HepG2 (cell line): Measurements from ENCODE around the gene TMEM253. TPM values are rescaled to one million over a fixed set of nuclear protein-coding genes. Genes with fewer than 3 reads are reported as not detected.
A peak's percentile ranks its signal among the peaks of the same experiment; 100 is the strongest.

Experiments
- NR2F1 ChIP-seq, 2 experiments: fragments of 450-650 bp in 1 of 2; formaldehyde crosslinking in 1 of 2; IDR thresholded peaks; 2 replicates each; pipeline versions ENCODE4 v1.5.0 to v1.6.1; 2016 to 2020; ENCODE audit warnings: mild to moderate bottlenecking in 1 of 2, missing compliant biosample characterization in 1 of 2, missing genetic modification reagents in 1 of 2, moderate library complexity in 1 of 2
- RBFOX2 ChIP-seq: fragments of 200-400 bp; formaldehyde crosslinking; IDR thresholded peaks from 2 replicates; pipeline ENCODE4 v1.6.1; 2017; ENCODE audit warnings: low read depth, mild to moderate bottlenecking, low read length
- RXRB ChIP-seq: IDR thresholded peaks from 2 replicates; pipeline ENCODE4 v1.6.1; 2016; ENCODE audit warnings: borderline replicate concordance, missing genetic modification reagents, missing compliant biosample characterization
- SP5 ChIP-seq: IDR thresholded peaks from 2 replicates; pipeline ENCODE4 v1.6.1; 2016; ENCODE audit warnings: low read depth, borderline replicate concordance
- TAF1 ChIP-seq: sonication (generic); formaldehyde crosslinking; IDR thresholded peaks from 2 replicates; pipeline ENCODE4 v1.4.0; 2020; ENCODE audit warnings: missing genetic modification reagents
- YEATS2 ChIP-seq: sonication (generic); formaldehyde crosslinking; IDR thresholded peaks from 2 replicates; pipeline ENCODE4 v1.4.0; 2020; ENCODE audit warnings: missing genetic modification reagents, borderline replicate concordance
- ZBTB14 ChIP-seq: sonication (generic); formaldehyde crosslinking; IDR thresholded peaks from 2 replicates; pipeline ENCODE4 v1.4.0; 2020; ENCODE audit warnings: missing genetic modification reagents
- ZNF496 ChIP-seq: sonication (generic); formaldehyde crosslinking; IDR thresholded peaks from 2 replicates; pipeline ENCODE4 v1.8.1; 2023; ENCODE audit warnings: mild to moderate bottlenecking, moderate library complexity, missing genetic modification reagents; ENCODE audit not compliant: insufficient replicate concordance
- ZNF672 ChIP-seq: sonication (generic); formaldehyde crosslinking; IDR thresholded peaks from 2 replicates; pipeline ENCODE4 v1.8.1; 2022; ENCODE audit warnings: missing genetic modification reagents
- ZNF768 ChIP-seq: sonication (generic); formaldehyde crosslinking; IDR thresholded peaks from 2 replicates; pipeline ENCODE4 v1.4.0; 2020; ENCODE audit warnings: missing genetic modification reagents
- polyA plus RNA-seq, 8 experiments: library from polyadenylated mRNA; depleted of rRNA in 3 of 8; stranded (reverse) in 7 of 8; unstranded in 1 of 8; fragments of >200 nt; fragmentation: Illumina TruSeq in 4 of 8; extraction: Trizol in 4 of 8; gene quantifications; 2 replicates each; pipeline versions ENCODE4 v1.2.1 to v1.2.3, GENCODE V29; 2011 to 2016; ENCODE audit warnings: low read depth in 4 of 8, missing spikeins in 1 of 8, mixed read lengths in 1 of 8; ENCODE audit not compliant: insufficient read depth in 1 of 8
- total RNA-seq, 5 experiments: library from RNA; depleted of rRNA; stranded (reverse); fragments of >200 nt; fragmentation: Illumina TruSeq; extraction: Trizol; gene quantifications; 2 replicates each; pipeline ENCODE4 v1.2.3, GENCODE V29; 2016; ENCODE audit warnings: low read depth in 1 of 5
- TF ChIP-seq, protein P1 (sequence below): IDR thresholded peaks from 2 replicates; pipeline ENCODE4 v1.6.1; 2016; ENCODE audit warnings: low read depth
- TF ChIP-seq, protein P2 (sequence below), 2 experiments: sonication (generic) in 1 of 2; formaldehyde crosslinking in 1 of 2; IDR thresholded peaks; 2 replicates each; pipeline versions ENCODE4 v1.6.1 to v1.9.0; 2014 to 2022; ENCODE audit warnings: antibody characterized with exemption in 1 of 2, borderline replicate concordance in 1 of 2, inconsistent platforms in 1 of 2, low read depth in 1 of 2, missing genetic modification reagents in 1 of 2
- TF ChIP-seq, protein P3 (sequence below): sonication (generic); formaldehyde crosslinking; IDR thresholded peaks from 2 replicates; pipeline ENCODE4 v1.5.1; 2020; ENCODE audit warnings: mild to moderate bottlenecking, missing genetic modification reagents, borderline replicate concordance

The TMEM253 gene
- total and polyA plus RNA-seq, 2 of the 13 experiments (the other 11 are each of a cell fraction or from before 2014, with no cell fraction given): 0.29 to 0.45 TPM

DNA sequence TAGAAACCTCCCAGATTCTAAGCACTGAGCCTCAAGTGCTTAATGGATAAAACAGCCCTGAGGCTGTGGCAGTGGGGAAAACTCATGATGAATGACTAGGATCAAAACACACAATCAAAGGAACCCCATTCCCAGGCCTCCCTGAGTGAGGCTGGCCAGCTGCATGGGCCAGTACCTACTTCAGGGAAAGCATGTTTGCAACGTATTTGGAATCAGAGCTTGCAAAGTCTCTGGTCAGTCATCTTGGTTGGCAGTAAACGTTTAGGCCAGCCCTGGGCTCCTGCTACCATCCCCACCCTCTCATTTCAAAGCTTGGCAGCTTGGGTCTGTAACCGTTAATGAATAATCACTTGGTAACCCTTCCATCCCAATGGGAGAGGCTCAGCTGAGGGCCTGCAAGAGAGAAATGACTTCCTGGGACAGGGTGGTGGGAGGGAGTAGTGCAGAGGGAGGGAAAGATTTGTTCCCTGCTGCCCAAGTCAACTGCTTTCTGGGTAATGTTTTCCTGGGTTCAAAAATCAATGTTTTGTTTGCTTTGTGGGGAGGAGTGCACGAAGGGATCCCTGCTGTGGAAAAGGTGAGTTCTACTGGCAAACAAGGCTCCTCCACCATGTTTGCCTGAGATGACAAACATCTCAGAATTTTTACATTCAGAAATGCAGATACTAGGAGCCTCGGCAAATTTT lies 45.3 kb upstream of the TMEM253 start (continued):
- TF ChIP-seq NR2F1 (CRISPR knock-in tag; IDR thresholded peaks at IDR 0.05) (no peak), RBFOX2 (peak; percentile 63), ZNF672 (CRISPR knock-in tag) (no peak), TAF1 (CRISPR knock-in tag) (peak; percentile 79), YEATS2 (CRISPR knock-in tag) (peak; percentile 83; the same call in 1 of the 2 replicates), ZBTB14 (CRISPR knock-in tag) (peak; percentile 39; the same call in 1 of the 2 replicates), SP5 (CRISPR knock-in tag) (peak; percentile 82; the same call in 1 of the 2 replicates), ZNF768 (CRISPR knock-in tag) (no peak; the same call in 1 of the 2 replicates), RXRB (peak; percentile 86), ZNF496 (CRISPR knock-in tag) (no peak)
- TF ChIP-seq, protein P1, sequence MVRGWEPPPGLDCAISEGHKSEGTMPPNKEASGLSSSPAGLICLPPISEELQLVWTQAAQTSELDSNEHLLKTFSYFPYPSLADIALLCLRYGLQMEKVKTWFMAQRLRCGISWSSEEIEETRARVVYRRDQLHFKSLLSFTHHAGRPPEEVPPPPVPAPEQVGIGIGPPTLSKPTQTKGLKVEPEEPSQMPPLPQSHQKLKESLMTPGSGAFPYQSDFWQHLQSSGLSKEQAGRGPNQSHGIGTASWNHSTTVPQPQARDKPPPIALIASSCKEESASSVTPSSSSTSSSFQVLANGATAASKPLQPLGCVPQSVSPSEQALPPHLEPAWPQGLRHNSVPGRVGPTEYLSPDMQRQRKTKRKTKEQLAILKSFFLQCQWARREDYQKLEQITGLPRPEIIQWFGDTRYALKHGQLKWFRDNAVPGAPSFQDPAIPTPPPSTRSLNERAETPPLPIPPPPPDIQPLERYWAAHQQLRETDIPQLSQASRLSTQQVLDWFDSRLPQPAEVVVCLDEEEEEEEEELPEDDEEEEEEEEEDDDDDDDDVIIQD: peak; percentile 84
- TF ChIP-seq, protein P2, sequence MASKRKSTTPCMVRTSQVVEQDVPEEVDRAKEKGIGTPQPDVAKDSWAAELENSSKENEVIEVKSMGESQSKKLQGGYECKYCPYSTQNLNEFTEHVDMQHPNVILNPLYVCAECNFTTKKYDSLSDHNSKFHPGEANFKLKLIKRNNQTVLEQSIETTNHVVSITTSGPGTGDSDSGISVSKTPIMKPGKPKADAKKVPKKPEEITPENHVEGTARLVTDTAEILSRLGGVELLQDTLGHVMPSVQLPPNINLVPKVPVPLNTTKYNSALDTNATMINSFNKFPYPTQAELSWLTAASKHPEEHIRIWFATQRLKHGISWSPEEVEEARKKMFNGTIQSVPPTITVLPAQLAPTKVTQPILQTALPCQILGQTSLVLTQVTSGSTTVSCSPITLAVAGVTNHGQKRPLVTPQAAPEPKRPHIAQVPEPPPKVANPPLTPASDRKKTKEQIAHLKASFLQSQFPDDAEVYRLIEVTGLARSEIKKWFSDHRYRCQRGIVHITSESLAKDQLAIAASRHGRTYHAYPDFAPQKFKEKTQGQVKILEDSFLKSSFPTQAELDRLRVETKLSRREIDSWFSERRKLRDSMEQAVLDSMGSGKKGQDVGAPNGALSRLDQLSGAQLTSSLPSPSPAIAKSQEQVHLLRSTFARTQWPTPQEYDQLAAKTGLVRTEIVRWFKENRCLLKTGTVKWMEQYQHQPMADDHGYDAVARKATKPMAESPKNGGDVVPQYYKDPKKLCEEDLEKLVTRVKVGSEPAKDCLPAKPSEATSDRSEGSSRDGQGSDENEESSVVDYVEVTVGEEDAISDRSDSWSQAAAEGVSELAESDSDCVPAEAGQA (IDR thresholded peaks at IDR 0.05; ENCODE audit: low read depth): peak; percentile 71; the same call in 1 of the 2 replicates
- TF ChIP-seq, protein P2 (CRISPR knock-in tag; IDR thresholded peaks at IDR 0.05; ENCODE audit: borderline replicate concordance): no peak
- TF ChIP-seq, protein P3, sequence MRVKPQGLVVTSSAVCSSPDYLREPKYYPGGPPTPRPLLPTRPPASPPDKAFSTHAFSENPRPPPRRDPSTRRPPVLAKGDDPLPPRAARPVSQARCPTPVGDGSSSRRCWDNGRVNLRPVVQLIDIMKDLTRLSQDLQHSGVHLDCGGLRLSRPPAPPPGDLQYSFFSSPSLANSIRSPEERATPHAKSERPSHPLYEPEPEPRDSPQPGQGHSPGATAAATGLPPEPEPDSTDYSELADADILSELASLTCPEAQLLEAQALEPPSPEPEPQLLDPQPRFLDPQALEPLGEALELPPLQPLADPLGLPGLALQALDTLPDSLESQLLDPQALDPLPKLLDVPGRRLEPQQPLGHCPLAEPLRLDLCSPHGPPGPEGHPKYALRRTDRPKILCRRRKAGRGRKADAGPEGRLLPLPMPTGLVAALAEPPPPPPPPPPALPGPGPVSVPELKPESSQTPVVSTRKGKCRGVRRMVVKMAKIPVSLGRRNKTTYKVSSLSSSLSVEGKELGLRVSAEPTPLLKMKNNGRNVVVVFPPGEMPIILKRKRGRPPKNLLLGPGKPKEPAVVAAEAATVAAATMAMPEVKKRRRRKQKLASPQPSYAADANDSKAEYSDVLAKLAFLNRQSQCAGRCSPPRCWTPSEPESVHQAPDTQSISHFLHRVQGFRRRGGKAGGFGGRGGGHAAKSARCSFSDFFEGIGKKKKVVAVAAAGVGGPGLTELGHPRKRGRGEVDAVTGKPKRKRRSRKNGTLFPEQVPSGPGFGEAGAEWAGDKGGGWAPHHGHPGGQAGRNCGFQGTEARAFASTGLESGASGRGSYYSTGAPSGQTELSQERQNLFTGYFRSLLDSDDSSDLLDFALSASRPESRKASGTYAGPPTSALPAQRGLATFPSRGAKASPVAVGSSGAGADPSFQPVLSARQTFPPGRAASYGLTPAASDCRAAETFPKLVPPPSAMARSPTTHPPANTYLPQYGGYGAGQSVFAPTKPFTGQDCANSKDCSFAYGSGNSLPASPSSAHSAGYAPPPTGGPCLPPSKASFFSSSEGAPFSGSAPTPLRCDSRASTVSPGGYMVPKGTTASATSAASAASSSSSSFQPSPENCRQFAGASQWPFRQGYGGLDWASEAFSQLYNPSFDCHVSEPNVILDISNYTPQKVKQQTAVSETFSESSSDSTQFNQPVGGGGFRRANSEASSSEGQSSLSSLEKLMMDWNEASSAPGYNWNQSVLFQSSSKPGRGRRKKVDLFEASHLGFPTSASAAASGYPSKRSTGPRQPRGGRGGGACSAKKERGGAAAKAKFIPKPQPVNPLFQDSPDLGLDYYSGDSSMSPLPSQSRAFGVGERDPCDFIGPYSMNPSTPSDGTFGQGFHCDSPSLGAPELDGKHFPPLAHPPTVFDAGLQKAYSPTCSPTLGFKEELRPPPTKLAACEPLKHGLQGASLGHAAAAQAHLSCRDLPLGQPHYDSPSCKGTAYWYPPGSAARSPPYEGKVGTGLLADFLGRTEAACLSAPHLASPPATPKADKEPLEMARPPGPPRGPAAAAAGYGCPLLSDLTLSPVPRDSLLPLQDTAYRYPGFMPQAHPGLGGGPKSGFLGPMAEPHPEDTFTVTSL: peak; percentile 86
